Vagina (tissue), 2 donors: ENCODE measurements around the gene FAM204A.

Experiments
- POLR2A ChIP-seq, 2 donors: fragments of 450-650 bp; IDR thresholded peaks; one replicate each; pipeline ENCODE4 v1.6.1; 2017; ENCODE audit warnings: antibody characterized with exemption in 2 of 2, mild to moderate bottlenecking in 2 of 2, moderate library complexity in 2 of 2
- POLR2AphosphoS5 ChIP-seq, 2 donors: sonication (generic); formaldehyde crosslinking; IDR thresholded peaks; one replicate each; pipeline ENCODE4 v1.9.0; 2017; ENCODE audit warnings: antibody characterized with exemption in 2 of 2, mild to moderate bottlenecking in 2 of 2, low read depth in 1 of 2; ENCODE audit not compliant: insufficient read depth in 1 of 2
- TF ChIP-seq, protein P1 (sequence below), 3 experiments: fragments of 450-650 bp in 2 of 3; fragments of 200-600 bp in 1 of 3; sonication (generic) in 1 of 3; IDR thresholded peaks; one replicate each; pipeline ENCODE4 v1.5.1; 2017 to 2019; ENCODE audit warnings: antibody characterized with exemption in 3 of 3, mild to moderate bottlenecking in 2 of 3, moderate library complexity in 2 of 3

DNA sequence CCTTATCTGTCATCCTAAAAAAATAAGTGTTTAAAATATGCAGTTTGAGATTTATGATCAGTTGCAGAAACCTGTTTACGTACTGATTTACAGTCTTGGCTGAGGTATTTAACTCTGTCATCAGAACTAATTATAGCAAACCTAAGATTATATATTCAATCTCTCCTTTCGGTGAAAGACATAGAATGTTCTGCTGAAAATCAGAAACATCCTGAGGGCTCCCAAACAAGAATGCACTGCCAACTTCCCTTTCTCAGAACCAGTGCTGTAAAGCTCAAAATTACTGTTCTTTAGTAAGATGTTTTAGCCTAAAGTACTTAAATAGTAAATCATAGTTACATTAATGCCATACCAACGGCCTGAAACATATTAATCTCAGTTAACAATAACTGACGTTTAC lies 34.3 kb downstream of the FAM204A start:
- TF ChIP-seq, protein P1, sequence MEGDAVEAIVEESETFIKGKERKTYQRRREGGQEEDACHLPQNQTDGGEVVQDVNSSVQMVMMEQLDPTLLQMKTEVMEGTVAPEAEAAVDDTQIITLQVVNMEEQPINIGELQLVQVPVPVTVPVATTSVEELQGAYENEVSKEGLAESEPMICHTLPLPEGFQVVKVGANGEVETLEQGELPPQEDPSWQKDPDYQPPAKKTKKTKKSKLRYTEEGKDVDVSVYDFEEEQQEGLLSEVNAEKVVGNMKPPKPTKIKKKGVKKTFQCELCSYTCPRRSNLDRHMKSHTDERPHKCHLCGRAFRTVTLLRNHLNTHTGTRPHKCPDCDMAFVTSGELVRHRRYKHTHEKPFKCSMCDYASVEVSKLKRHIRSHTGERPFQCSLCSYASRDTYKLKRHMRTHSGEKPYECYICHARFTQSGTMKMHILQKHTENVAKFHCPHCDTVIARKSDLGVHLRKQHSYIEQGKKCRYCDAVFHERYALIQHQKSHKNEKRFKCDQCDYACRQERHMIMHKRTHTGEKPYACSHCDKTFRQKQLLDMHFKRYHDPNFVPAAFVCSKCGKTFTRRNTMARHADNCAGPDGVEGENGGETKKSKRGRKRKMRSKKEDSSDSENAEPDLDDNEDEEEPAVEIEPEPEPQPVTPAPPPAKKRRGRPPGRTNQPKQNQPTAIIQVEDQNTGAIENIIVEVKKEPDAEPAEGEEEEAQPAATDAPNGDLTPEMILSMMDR (IDR thresholded peaks at IDR 0.05) = no peak
- no peak for TF ChIP-seq POLR2A (IDR thresholded peaks at IDR 0.05)
- TF ChIP-seq POLR2AphosphoS5 (IDR thresholded peaks at IDR 0.05; ENCODE audit: insufficient read depth in 1 of 2, low read depth in 1 of 2) = no peak
